ENCODE results near the gene UBE2Q2.
"Not testable (repeated sequence)": the region's sequence is repeated elsewhere in the genome, so short reads cannot be mapped to it uniquely, and the experiment has no call there.

The UBE2Q2 gene

DNA sequence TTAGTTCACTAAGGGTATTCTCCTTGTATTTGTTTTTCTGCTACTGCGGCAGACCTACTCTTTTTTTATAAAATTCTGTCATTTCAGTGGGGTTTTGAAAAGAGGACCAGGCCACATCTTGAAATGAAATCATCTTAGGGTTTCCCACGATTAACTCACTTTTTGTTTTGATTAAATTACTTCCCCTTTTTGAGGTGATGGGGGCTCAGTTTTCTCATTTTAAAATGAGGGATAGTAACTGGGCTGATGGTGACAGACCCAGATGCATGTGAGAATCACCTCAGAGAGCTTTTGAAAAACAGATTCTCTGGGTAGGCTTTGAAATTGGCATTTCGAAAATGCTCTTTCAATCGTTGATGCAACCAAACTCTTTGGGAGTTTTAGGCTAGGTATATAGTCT, 24.2 kb downstream of the UBE2Q2 start:
- Histone ChIP-seq H3K4me3 (IDR thresholded peaks at IDR 0.05; ENCODE audit: insufficient read depth, low read depth, low read length) (no peak overlapping the region), H3K9ac (no peak overlapping the region), H4K20me1 (ENCODE audit: insufficient read depth) (no peaks in the 10 kb centered on the region), H3K4me1 (ENCODE audit: low read depth, poor library complexity, severe bottlenecking) (no peaks in the 10 kb centered on the region), H2AFZ (ENCODE audit: low read depth) (no peak overlapping the region), H3K36me3 (ENCODE audit: insufficient read depth) (no peaks in the 10 kb centered on the region), H3K27ac (no peak overlapping the region), H3K4me2 (no peak overlapping the region), H3K27me3 (ENCODE audit: insufficient read depth, low read depth) (no peaks in the 10 kb centered on the region), H3K79me2 (ENCODE audit: insufficient read depth, low read depth) (no peaks in the 10 kb centered on the region)
- TF ChIP-seq, protein P1, sequence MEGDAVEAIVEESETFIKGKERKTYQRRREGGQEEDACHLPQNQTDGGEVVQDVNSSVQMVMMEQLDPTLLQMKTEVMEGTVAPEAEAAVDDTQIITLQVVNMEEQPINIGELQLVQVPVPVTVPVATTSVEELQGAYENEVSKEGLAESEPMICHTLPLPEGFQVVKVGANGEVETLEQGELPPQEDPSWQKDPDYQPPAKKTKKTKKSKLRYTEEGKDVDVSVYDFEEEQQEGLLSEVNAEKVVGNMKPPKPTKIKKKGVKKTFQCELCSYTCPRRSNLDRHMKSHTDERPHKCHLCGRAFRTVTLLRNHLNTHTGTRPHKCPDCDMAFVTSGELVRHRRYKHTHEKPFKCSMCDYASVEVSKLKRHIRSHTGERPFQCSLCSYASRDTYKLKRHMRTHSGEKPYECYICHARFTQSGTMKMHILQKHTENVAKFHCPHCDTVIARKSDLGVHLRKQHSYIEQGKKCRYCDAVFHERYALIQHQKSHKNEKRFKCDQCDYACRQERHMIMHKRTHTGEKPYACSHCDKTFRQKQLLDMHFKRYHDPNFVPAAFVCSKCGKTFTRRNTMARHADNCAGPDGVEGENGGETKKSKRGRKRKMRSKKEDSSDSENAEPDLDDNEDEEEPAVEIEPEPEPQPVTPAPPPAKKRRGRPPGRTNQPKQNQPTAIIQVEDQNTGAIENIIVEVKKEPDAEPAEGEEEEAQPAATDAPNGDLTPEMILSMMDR (conservative IDR thresholded peaks at IDR 0.05; ENCODE audit: low read depth, low read length), result no peak

DNA sequence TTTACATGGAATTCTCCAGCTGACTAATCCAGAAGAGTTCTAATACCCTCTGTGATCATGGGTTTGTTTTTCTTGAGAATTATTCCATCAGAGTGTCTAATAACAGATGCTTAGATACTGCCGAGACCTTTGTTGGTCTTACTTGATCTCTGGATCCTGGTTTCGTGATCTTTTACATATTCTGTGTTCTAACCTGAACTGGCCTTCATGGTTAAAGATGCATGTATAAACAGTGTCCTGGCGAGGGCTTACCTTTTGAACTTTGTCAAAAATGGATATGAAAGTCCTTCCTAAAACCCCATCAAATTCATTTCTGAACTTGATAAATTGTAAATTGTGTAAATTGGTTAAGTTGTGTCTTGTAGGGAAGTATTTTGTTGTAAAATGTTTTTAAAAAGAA, 24.8 kb downstream of the UBE2Q2 start:
- Histone ChIP-seq H3K9ac (no peak overlapping the region), H3K4me1 (ENCODE audit: low read depth, poor library complexity, severe bottlenecking) (no peaks in the 10 kb centered on the region), H3K4me2 (no peak overlapping the region), H3K27me3 (ENCODE audit: insufficient read depth, low read depth) (no peaks in the 10 kb centered on the region), H3K27ac (no peak overlapping the region), H2AFZ (ENCODE audit: low read depth) (no peak overlapping the region), H3K79me2 (ENCODE audit: insufficient read depth, low read depth) (no peaks in the 10 kb centered on the region), H3K36me3 (ENCODE audit: insufficient read depth) (no peaks in the 10 kb centered on the region), H3K4me3 (IDR thresholded peaks at IDR 0.05; ENCODE audit: insufficient read depth, low read depth, low read length) (no peak overlapping the region), H4K20me1 (ENCODE audit: insufficient read depth) (no peaks in the 10 kb centered on the region)
- TF ChIP-seq, protein P1 (conservative IDR thresholded peaks at IDR 0.05; ENCODE audit: low read depth, low read length), result no peak

DNA sequence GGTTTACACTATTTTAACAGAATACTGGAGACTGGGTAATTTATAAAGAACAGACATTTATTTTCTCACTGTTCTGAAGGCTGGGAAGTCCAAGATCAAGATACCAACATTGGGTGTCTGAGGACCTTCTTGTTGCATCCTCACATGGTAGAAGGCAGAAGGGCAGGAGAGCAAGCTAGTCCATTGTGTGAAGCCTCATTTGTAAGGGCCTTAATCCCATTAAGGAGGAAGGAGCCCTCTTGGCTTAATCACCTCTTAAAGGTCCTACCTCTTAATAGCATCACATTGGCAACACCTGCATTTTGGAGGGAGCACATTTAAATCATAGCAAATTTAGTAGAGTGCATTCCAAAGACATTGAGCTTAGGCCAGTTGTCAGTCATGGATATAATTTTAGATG, 26.2 kb downstream of the UBE2Q2 start:
- no peak overlapping the region for H3K9ac ChIP-seq
- no peaks in the 10 kb centered on the region for H4K20me1 ChIP-seq (ENCODE audit: insufficient read depth)
- no peak overlapping the region for H2AFZ ChIP-seq (ENCODE audit: low read depth)
- no peaks in the 10 kb centered on the region for H3K36me3 ChIP-seq (ENCODE audit: insufficient read depth)
- H3K79me2 ChIP-seq (ENCODE audit: insufficient read depth, low read depth), result no peaks in the 10 kb centered on the region
- TF ChIP-seq, protein P1 (conservative IDR thresholded peaks at IDR 0.05; ENCODE audit: low read depth, low read length), result no peak
- H3K27ac ChIP-seq, result no peak overlapping the region
- H3K4me1 ChIP-seq (ENCODE audit: low read depth, poor library complexity, severe bottlenecking), result no peaks in the 10 kb centered on the region
- no peaks in the 10 kb centered on the region for H3K27me3 ChIP-seq (ENCODE audit: insufficient read depth, low read depth)
- no peak overlapping the region for H3K4me2 ChIP-seq
- H3K4me3 ChIP-seq (IDR thresholded peaks at IDR 0.05; ENCODE audit: insufficient read depth, low read depth, low read length), result no peak overlapping the region

DNA sequence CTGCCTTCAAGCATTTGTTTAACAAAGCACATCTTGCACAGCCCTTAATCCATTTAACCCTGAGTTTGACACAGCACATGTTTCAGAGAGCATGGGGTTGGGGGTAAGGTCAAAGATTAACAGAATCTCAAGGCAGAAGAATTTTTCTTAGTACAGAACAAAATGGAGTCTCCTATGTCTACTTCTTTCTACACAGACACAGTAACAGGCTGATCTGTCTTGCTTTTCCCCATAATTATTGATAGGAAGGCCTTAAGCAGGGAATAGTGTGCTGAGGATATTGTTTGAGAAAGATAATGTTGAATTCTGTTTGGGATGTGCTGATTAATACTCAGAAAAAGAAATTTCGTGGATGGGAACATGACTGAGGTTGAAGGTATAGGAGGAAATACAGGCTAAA, 28.3 kb downstream of the UBE2Q2 start:
- not testable (repeated sequence) for H3K4me1 ChIP-seq (ENCODE audit: low read depth, poor library complexity, severe bottlenecking); H3K4me3 ChIP-seq (IDR thresholded peaks at IDR 0.05; ENCODE audit: insufficient read depth, low read depth, low read length); H3K79me2 ChIP-seq (ENCODE audit: insufficient read depth, low read depth); H3K4me2 ChIP-seq; H2AFZ ChIP-seq (ENCODE audit: low read depth); H3K27ac ChIP-seq; H4K20me1 ChIP-seq (ENCODE audit: insufficient read depth); H3K36me3 ChIP-seq (ENCODE audit: insufficient read depth); H3K27me3 ChIP-seq (ENCODE audit: insufficient read depth, low read depth); H3K9ac ChIP-seq

DNA sequence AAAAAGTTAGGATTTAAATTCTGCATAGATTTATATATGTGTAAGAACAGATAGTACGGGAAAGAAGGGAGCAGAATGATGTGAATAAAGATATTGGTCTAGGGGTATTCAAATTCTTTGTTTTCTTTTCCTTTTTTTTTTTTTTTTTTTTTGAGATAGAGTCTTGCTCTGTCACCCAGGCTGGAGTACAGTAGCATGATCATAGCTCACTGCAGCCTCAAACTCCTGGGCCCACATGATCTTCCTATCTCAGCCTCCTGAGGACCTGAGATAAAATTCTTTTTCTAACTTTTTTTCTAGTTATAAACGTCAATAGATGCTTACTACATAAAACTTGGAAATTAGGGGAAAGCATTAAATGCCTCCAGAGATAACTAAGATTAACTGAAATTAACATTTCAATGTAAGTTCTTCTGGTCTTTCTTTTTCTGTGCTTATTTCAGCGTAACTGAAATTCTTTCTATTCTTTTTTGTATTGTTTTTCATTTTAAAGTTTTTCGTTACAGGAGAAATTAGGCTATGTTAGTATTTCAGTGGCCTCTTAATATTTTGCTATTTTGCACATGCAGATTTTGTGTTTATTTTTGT, 29.2 kb downstream of the UBE2Q2 start:
- Histone ChIP-seq H3K4me1 (ENCODE audit: low read depth, poor library complexity, severe bottlenecking) (no peaks in the 10 kb centered on the region), H3K4me2 (no peak overlapping the region), H3K36me3 (ENCODE audit: insufficient read depth) (no peaks in the 10 kb centered on the region), H3K4me3 (IDR thresholded peaks at IDR 0.05; ENCODE audit: insufficient read depth, low read depth, low read length) (no peak overlapping the region), H2AFZ (ENCODE audit: low read depth) (no peak overlapping the region), H3K27ac (no peak overlapping the region), H3K79me2 (ENCODE audit: insufficient read depth, low read depth) (no peaks in the 10 kb centered on the region), H3K9ac (no peak overlapping the region), H3K27me3 (ENCODE audit: insufficient read depth, low read depth) (no peaks in the 10 kb centered on the region), H4K20me1 (ENCODE audit: insufficient read depth) (no peaks in the 10 kb centered on the region)
- TF ChIP-seq, protein P1 (conservative IDR thresholded peaks at IDR 0.05; ENCODE audit: low read depth, low read length), result no peak
